GM13976 (cell line): ENCODE measurements around the gene SRPRA.

Source experiments
- DNase-seq: peaks from one replicate; pipeline ENCODE4 v3.0.0; 2012; ENCODE audit warnings: low spot score
- in situ Hi-C: fragments of 300-500 bp; cut with MboI; formaldehyde crosslinking; loops from one replicate; pipeline ENCODE4 v1.12.0; 2022; ENCODE audit warnings: low sequenced_read_pairs, mixed read lengths, inconsistent platforms; ENCODE audit not compliant: unreplicated experiment
- TF ChIP-seq, protein P1 (sequence below): IDR thresholded peaks from 2 replicates; pipeline ENCODE4 v1.5.1; 2012; ENCODE audit warnings: borderline replicate concordance, mild to moderate bottlenecking; ENCODE audit not compliant: insufficient read depth; ENCODE audit errors: extremely low read depth, missing control alignments, control extremely low read depth

SRPRA gene

DNA sequence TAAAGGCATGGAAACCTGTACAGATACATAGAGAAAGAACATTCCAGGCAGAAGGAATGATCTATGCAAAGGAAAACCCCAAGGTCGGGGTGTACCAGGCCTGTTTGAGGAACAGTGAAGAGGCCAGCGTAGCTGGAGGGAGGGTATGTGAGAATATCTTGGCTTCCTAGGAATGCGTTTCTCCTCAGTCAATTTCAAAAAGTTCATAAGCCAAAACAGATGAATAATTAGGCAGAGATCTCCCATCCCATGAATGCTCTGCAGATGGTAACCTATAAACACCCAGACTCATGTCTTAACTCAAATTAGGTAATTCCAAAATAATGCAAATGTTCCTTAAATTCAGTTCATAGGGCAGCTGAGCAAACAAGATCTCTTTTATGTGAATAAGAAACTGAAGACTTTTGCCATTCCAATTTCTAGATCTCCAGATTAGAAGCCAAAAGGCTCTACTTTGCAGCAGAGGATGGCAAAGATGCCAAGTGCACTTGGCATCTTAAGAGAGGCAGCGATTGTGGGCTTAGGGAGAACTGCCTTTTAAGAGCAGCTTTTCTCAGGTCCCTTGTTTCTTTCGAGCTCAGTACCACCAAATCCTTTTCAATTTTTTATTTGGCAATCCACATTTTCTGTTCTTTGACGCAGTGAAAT is 43.9 kb downstream of the SRPRA start:
- in situ Hi-C loops, result no loop called here
- no peak for DNase-seq

DNA sequence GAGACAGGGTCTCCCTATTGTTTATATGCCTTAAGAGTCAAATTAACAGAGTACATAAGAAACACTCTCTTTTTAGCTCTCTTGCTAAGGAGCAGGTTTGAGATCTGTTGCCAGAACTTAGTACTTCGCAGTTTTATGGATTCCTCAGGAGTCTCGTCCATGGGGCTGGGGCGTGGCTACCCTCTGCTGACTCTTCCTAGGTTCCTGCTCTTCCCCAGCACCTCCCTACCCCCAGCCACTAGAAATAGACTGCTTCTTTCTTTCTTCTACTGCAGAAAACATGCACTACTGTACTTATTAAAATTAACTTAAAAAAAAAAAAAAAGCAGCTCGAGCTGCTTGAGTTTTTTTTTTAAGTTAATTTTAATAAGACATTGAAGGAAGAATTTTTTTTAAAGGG is 49.1 kb downstream of the SRPRA start:
- TF ChIP-seq, protein P1, sequence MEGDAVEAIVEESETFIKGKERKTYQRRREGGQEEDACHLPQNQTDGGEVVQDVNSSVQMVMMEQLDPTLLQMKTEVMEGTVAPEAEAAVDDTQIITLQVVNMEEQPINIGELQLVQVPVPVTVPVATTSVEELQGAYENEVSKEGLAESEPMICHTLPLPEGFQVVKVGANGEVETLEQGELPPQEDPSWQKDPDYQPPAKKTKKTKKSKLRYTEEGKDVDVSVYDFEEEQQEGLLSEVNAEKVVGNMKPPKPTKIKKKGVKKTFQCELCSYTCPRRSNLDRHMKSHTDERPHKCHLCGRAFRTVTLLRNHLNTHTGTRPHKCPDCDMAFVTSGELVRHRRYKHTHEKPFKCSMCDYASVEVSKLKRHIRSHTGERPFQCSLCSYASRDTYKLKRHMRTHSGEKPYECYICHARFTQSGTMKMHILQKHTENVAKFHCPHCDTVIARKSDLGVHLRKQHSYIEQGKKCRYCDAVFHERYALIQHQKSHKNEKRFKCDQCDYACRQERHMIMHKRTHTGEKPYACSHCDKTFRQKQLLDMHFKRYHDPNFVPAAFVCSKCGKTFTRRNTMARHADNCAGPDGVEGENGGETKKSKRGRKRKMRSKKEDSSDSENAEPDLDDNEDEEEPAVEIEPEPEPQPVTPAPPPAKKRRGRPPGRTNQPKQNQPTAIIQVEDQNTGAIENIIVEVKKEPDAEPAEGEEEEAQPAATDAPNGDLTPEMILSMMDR, result no peak
- in situ Hi-C loops, result no loop called here
- no peak for DNase-seq

More for the DNA sequence above, 43.9 kb downstream of the SRPRA start:
- TF ChIP-seq, protein P1, result no peak

DNA sequence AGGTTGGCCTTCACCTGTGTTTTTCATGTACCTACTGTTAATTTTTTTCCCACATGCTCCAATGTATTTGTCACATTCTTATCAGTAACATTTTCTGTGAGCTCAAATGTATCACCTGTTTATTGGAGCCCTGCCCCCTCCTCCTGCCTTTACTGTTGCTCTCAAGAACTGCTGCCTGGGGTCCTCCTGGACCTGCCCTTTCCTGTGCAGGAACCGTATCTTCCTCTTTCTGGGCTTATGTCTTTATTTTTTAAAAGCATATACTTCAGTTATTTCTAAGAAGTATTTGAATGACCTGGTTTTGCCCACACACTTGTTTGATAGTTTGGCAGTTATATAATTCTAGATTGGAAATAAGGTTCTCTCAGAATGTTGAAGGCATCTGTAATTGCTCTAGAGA is 51.2 kb downstream of the SRPRA start:
- DNase-seq, result no peak
- in situ Hi-C loops, result no loop called here
- TF ChIP-seq, protein P1, result no peak

DNA sequence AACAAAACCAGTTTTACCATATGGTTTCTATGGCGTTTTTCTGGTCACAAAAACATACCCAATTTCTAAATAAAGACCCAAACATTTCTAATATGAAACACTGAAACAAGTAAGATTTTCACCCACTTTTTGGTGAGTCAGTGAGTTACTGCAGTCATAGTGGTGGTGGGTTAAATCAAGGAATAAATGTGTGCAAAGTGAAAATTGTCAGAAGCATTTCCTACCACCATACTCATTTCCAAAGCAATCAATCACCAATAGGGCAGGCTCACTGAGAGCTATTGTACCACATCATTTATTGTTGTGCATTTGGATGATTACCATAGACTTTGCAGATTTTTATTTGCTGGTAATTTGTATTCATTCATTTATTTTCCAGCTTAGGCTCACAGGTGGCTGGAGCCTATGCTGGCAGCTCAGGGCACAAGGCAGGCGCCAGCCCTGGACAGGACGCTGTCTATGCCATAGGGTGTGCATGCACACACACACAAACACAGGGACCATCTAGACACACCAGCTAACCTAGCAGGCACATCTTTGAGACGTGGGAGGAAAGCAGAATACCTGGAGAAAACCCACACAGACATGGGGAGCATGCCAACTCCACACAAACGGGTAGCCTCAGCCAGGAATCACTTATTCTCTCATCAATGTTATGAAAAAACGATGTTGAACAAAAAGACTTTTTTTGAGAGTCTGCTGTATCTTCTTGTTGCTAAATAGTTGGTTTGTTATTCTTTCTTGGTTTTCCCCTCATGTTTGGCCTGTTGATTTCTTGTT is 52.0 kb downstream of the SRPRA start:
- no peak for DNase-seq
- TF ChIP-seq, protein P1, result no peak
- in situ Hi-C loops, result no loop called here

DNA sequence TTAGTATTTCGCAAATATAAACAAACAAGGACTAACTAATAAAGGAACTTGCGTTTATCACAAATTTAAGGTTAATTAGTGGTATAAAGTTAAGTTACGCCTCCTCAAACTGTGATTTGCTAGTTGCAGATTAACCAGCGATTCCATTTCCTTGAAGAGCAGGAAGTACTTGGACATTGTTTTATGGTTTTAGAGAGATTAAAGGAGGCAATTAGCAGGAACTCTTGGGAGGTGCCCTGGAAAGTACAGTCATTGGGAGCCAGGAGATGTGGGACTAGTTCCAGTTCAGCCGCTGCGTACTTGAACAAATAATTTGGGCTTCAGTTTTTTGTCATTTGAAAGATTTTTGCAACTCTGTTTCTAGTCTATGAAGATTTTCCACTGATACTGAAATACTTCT is 53.9 kb downstream of the SRPRA start:
- in situ Hi-C loops, result no loop called here
- no peak for DNase-seq
- TF ChIP-seq, protein P1, result no peak

DNA sequence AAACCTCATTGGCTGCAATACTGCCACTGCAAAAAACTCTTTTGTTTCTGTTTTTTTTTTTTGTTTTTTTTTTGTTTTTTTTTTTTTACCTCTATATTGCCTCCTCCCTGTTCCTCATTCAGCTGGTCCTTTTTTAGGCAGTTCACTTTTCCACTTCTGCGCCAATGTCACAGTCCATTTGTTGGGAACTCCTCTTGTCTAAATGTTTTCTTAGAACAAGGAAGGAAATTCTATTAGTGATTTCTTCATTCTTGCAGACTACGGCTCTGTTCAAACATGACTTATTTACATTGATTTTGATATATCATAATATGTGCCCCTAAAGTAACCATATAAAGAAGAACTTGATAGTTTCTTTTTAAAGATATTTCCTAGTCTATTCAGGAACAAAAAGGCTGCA is 54.3 kb downstream of the SRPRA start:
- TF ChIP-seq, protein P1, result no peak
- no peak for DNase-seq
- in situ Hi-C loops, result no loop called here
